Stimulated activated CD4-positive, alpha-beta T cell treated with anti-CD3 and anti-CD28 coated beads, Interleukin-15, amount 100 ng/mL, for 1 hour (primary cell): ENCODE results near the gene HDLBP.

Experiments used
- DNase-seq, 2 donors: peaks; one replicate each; pipeline ENCODE4 v3.0.0-alpha.2; 2020; ENCODE audit warnings: low read depth in 1 of 2, low spot score in 1 of 2

HDLBP gene

GRCh38 chr2:241216211-241216761 is 99.2 kb downstream of the HDLBP start:
- no peak for DNase-seq

DNA sequence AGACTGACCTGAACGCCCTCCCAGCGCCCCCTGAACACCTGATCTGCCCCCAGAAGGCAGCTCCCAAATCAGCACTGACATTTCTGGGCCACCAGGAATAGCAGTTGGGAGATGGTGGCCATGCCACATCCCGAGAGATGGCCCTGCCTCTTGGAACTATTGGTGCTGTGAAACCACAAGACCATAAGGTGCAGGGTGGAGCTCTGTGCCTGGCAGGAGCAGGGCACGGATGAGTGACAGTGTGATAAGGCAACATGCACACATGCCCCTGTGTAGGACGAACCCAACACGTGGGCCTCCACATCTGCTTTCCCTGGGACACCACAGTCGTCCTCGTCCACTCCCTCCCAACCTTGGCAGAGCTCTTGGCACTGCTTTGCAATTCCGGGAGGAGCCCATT is 100.1 kb downstream of the HDLBP start:
- no peak for DNase-seq

DNA sequence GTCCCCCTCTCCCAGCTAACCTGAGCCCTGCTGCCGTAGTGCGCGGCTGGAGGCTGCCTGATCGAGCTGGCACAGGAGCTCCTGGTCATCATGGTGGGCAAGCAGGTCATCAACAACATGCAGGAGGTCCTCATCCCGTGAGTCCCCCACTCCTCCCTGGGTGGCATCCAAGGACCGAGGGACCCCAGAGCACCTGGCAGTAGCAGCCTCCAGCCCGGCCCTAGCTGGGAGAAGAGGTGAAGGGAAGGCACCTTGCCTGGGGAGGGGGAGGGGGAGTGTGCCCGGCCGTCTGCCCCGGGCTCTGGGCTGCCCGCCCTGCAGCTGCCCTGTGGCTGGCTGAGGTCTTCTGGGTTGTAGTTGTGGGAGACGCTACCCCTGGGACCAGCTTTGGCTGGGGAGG is 100.7 kb downstream of the HDLBP start:
- no peak for DNase-seq

DNA sequence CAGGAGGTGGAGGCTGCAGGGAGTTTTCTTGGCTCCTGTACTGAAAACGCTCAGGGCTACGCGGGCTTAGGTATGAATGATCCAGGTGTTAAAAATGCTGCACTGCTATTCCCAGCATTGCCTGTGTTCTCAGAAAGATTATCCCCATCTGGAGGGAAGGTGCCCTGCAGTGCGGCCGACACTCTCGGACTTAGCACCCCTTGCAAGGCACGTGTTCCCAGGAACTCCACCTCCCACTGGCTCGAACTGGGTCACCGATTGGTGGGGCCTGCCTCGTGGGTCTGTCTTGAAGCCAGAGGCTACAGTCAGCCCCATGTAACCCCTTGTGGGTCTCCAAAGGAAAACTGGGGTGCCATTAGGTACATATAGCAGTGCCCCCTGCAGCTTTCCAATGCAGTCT is 101.3 kb downstream of the HDLBP start:
- no peak for DNase-seq

- DNase-seq: no peak
Observed at GRCh38 chr2:241213567-241213966, 101.9 kb downstream of the HDLBP start.

GRCh38 chr2:241213041-241213440 is 102.4 kb downstream of the HDLBP start:
- DNase-seq: no peak

DNA sequence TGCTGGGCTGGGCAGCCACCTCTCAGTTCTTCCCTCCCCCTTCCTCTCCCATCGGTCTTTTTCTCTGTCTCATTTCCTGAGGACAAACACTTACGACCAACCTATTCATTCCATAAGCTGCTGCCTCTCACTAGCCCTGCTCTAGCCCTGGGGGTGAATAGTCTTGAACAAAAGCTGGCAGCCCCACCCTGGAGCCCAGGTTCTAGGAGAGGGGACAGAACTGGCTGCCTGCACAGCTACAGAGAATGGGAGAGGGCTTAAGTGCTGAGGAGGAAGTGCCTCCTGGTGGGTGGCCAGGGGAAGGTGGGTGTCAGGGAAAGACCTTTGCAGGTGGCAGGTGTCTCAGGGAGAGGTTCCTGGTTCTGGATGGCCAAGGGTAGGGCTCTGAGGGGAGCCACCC is 104.2 kb downstream of the HDLBP start:
- no peak for DNase-seq

- no peak for DNase-seq
Observed at GRCh38 chr2:241209271-241209670, 106.2 kb downstream of the HDLBP start.

DNA sequence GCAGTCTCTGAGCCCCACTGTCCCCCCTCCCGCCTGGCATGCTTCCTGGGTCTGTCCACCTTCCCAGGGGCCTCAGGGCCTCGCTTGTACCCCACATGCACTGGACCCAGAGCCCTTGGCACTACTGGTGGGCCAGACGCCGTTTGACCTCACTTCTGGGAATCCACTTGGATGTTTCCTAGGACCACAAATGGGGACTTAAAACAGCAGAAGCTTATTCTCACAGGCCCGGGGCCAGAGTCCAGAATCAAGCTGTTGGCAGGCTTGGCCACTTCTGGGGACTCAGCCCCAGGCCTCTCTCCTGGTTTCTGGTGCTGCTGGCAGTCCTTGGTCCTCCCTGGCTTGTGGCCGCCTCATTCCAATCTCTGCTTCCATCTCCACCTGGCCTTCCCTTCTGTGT is 107.4 kb downstream of the HDLBP start:
- no peak for DNase-seq

- no peak for DNase-seq
Observed at GRCh38 chr2:241207641-241208040, 107.8 kb downstream of the HDLBP start.

DNA sequence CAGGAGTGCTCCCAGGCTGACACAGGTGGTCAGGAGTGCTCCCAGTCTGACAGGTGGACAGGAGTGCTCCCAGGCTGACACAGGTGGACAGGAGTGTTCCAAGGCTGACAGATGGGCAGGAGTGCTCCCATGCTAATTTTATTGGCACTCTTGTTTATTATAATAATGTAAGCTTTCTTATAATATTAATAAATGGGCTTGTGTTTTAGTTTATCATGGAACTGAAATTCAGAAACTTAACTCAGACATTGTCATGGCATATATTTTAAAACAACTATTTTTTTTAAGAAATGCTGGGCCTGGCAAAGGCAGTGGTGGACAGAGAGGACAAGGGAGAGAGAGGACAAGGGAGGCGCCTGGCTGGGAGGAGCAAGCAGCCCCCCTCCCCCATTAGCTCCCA is 108.3 kb downstream of the HDLBP start:
- no peak for DNase-seq

DNA sequence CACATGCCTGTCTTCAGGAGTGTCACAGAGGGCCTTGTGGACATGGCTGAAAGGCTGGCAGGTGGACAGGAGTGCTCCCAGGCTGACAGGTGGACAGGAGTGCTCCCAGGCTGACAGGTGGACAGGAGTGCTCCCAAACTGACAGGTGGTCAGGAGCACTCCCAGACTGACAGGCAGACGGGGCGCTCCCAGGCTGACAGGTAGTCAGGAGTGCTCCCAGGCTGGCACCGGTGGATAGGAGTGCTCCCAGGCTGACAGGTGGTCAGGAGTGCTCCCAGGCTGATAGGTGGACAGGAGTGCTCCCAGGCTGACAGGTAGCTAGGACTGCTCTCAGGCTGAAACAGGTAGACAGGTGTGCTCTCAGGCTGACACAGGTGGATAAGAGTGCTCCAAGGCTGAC is 110.4 kb downstream of the HDLBP start:
- no peak for DNase-seq

DNA sequence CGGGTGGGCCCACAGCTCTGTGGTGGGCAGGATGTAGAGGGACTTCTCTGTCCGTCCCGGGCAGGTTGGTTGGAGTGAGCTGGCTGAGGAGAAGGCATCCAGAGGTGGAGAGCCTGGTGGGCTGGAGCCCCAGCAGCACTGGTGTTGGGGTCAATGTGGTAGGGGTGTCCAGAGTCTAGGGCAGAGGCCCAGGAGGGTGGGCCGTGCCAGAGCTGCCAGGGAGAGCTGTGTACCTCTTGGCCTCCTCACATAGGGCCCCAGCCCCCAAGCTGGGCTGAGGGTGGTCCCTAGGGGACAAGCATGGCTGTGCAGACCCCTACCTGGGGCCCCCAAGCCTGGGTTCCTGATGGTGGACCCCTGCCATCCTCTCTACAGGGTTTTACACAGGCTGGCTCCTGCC is 111.0 kb downstream of the HDLBP start:
- DNase-seq: no peak

DNA sequence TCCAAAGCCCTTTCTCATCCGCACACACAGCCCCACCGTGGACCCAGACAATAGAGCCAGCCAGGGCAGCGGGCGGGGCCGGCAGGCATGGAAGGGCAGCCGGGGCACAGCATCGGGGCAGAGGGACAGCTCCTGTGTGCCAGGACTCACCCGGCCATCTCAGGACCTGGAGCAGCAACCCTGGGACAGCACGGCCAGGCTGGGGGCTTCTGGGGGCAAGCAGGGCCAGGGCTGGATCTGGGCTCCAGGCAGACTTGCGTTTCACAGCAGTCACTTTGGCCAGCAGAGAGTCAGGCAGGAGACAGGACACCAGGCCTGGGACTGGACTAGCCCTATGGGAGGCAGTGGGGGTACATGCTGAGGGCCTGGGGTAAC is 111.5 kb downstream of the HDLBP start:
- DNase-seq: no peak

DNA sequence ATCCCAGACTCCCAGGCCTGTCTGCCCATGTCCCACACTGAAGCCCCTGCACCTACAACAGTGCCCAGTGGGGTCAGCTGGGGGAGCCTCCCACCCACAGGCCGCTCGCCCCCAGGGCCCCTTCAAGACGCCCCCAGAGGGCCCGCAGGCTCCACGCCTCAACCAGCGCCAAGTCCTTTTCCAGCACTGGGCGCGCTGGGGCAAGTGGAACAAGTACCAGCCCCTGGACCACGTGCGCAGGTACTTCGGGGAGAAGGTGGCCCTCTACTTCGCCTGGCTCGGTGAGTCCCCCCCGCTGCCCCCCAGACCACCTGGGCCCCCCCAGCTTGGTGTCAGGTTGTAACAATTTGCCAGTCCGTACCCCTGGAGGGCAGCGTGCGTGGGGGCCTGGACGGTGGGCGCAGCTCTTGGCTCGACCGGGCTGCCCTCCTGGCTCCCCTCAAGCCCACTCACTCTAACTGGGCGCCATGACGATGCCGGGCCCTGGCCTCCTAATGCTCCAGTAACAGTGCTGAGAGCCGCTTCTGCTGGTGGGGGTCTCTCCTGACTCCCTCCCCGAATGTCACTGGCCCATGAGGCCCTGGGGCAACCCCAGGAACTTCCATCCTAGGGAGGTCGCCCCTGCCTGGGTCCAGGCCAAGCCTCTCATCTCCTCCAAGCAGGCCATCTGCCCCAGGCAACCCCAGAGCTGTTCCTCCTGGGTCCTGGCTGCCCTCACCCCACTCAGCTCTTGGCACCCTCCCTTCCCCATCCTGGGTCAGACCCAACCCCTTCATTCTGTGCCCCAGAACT is 112.1 kb downstream of the HDLBP start:
- DNase-seq: no peak

DNA sequence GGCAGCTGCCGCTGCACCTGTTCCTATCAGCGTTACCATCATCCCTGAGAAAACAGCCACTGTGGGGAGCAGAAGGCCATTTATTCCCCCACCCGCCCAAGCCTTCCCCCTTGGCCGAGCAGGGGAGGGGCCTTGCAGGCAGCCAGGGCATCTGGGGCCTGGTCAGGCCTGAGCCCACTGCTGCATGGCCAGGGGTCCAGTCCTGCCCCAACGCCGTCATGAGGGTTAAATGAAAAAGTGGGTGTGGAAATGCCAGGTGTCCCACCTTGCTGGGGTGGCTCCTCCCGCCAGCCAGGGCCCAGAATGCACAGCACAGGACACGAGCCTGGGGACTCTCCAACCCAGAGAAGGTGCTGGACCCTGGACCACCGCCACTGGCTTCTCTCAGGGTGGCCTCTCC is 112.8 kb downstream of the HDLBP start:
- DNase-seq: no peak

DNA sequence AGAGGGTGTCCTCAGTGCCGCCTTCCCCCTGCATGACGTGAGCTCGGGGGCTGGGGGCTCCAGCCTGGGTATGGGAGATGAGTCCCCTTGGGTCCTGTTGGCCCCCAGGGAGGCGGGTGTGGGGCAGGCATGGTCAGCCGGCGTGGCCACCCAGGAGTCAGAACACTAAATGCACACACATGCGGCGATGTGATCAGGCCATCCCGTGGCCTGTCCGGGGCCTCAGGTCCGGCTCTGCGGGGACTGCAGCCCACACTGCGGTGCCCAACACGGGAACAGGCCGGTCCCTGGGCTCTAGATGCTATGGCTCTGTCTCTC is 113.2 kb downstream of the HDLBP start:
- no peak for DNase-seq

DNA sequence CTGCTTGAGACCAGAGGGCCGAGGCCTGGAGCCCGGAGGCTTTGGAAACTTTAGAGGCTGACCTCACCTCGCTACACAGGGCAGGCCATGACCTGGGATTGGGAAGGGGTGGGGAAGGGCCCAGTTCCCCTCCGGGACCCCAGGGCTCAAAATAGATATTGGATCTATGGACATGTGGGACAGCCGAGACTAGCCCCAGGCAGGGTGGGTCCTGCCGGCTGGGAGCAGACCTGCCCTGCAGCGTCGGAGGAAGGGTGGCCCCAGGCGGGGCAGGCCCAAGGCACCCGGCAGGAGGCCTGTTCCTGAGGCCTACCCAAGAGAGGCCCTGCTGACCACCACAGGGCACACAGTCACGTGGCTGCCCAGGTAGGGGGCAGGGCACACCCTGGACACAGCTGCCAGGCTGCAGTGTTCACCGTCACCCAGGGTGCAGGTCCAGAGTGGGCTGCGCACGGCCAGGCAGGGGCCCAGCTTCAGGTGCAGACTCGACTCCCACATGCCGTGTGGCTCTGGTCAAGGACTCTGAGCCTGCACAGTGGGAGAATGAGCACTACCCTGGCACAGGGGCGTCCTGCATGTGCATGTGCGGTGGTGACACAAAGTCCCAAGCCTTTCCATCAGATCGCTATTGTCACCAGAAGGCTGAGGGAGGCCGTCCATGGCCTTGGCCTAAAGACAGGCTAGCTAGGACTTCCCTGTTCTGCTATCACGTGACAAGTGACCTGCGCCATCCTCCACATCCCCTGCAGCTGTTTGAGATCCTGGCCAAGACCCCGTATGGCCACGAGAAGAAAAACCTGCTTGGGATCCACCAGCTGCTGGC is 113.8 kb downstream of the HDLBP start:
- DNase-seq: no peak

GRCh38 chr2:241200822-241201395 is 114.6 kb downstream of the HDLBP start:
- DNase-seq: no peak

GRCh38 chr2:241199897-241200821 is 115.3 kb downstream of the HDLBP start:
- no peak for DNase-seq

DNA sequence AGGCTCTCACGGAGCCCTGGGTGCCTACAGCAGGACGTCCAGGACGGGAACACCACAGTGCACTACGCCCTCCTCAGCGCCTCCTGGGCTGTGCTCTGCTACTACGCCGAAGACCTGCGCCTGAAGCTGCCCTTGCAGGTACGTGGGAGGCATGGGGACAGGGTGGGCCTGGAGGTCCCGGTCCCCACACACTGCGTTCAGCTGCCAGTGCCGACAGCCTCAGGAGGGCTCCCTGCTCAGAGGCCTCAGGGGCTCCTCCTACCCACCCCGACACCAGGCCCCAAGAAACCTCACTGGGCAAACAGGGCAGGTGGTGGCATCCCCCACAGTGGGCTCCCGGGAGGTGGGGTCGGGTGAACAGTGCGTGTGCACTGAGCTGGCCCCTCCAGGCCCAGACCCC is 116.2 kb downstream of the HDLBP start:
- DNase-seq: no peak
